Measurements from ENCODE around the gene COQ9. TPM values are rescaled to one million over a fixed set of nuclear protein-coding genes. Genes with fewer than 3 reads are reported as not detected.

COQ9 gene
- total RNA-seq, 1 donor from 2014 or later, result 37.6 TPM

GRCh38 chr16:57474671-57475661 lies 27.7 kb downstream of the COQ9 start:
- Histone ChIP-seq H3K27me3 (ENCODE audit: control insufficient read depth, insufficient read depth, low read length) (no peaks in the 10 kb centered on the region), H3K36me3 (ENCODE audit: control insufficient read depth, insufficient read depth, low read length) (peaks cover 5% of the 10 kb centered on the region), H3K4me3 (ENCODE audit: low read depth, low read length) (no peak overlapping the region)
- no peak for DNase-seq (ENCODE audit: low read depth)
- no peak for TF ChIP-seq CTCF (IDR thresholded peaks at IDR 0.05; ENCODE audit: insufficient read depth, low read length, poor library complexity, severe bottlenecking)

GRCh38 chr16:57475711-57476339 lies 28.5 kb downstream of the COQ9 start:
- peak; percentile 91 for TF ChIP-seq CTCF (IDR thresholded peaks at IDR 0.05; ENCODE audit: insufficient read depth, low read length, poor library complexity, severe bottlenecking)
- no peak for DNase-seq (ENCODE audit: low read depth)
- no peak overlapping the region for H3K4me3 ChIP-seq (ENCODE audit: low read depth, low read length)
- peaks cover 4% of the 10 kb centered on the region for H3K36me3 ChIP-seq (ENCODE audit: control insufficient read depth, insufficient read depth, low read length)
- H3K27me3 ChIP-seq (ENCODE audit: control insufficient read depth, insufficient read depth, low read length), result no peaks in the 10 kb centered on the region

GRCh38 chr16:57476546-57477410 lies 29.5 kb downstream of the COQ9 start:
- Histone ChIP-seq H3K4me3 (ENCODE audit: low read depth, low read length) (no peak overlapping the region), H3K27me3 (ENCODE audit: control insufficient read depth, insufficient read depth, low read length) (no peaks in the 10 kb centered on the region), H3K36me3 (ENCODE audit: control insufficient read depth, insufficient read depth, low read length) (peaks cover 2% of the 10 kb centered on the region)
- no peak for DNase-seq (ENCODE audit: low read depth)
- no peak for TF ChIP-seq CTCF (IDR thresholded peaks at IDR 0.05; ENCODE audit: insufficient read depth, low read length, poor library complexity, severe bottlenecking)

- Histone ChIP-seq H3K27me3 (ENCODE audit: control insufficient read depth, insufficient read depth, low read length) (no peaks in the 10 kb centered on the region), H3K36me3 (ENCODE audit: control insufficient read depth, insufficient read depth, low read length) (peaks cover 2% of the 10 kb centered on the region), H3K4me3 (ENCODE audit: low read depth, low read length) (no peak overlapping the region)
- DNase-seq (ENCODE audit: low read depth), result no peak
- no peak for TF ChIP-seq CTCF (IDR thresholded peaks at IDR 0.05; ENCODE audit: insufficient read depth, low read length, poor library complexity, severe bottlenecking)
These were observed 30.4 kb downstream of the COQ9 start for GRCh38 chr16:57477531-57478202.

All from kidney epithelial cell (primary cell).